ENCODE data around the gene ACTR2.
"Not testable (repeated sequence)": the region's sequence is repeated elsewhere in the genome, so short reads cannot be mapped to it uniquely, and the experiment has no call there.

DNA sequence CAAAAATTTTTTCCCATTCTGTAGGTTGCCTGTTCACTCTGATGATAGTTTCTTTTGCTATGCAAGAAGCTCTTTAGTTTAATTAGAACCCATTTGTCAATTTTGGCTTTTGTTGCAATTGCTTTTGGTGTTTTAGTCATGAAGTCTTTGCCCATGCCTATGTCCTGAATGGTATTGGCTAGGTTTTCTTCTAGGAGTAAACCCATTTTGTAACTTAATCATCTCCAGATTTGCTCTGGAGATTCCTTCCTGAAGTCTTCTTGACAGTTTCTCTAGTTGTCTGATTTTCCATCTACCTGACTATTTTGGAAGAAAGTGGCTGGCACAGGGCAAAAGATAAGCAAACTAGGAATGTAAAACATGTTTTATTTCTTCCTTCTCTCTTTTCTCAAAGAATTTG is 30.2 kb downstream of the ACTR2 start:
- TF ChIP-seq, protein P1, sequence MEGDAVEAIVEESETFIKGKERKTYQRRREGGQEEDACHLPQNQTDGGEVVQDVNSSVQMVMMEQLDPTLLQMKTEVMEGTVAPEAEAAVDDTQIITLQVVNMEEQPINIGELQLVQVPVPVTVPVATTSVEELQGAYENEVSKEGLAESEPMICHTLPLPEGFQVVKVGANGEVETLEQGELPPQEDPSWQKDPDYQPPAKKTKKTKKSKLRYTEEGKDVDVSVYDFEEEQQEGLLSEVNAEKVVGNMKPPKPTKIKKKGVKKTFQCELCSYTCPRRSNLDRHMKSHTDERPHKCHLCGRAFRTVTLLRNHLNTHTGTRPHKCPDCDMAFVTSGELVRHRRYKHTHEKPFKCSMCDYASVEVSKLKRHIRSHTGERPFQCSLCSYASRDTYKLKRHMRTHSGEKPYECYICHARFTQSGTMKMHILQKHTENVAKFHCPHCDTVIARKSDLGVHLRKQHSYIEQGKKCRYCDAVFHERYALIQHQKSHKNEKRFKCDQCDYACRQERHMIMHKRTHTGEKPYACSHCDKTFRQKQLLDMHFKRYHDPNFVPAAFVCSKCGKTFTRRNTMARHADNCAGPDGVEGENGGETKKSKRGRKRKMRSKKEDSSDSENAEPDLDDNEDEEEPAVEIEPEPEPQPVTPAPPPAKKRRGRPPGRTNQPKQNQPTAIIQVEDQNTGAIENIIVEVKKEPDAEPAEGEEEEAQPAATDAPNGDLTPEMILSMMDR (IDR thresholded peaks at IDR 0.05; ENCODE audit: poor library complexity, severe bottlenecking) = not testable (repeated sequence)
- TF ChIP-seq POLR2AphosphoS5 (IDR thresholded peaks at IDR 0.05); EZH2 (IDR thresholded peaks at IDR 0.05; ENCODE audit: borderline replicate concordance, insufficient read depth, low read length, poor library complexity, severe bottlenecking); EP300 (conservative IDR thresholded peaks at IDR 0.05; ENCODE audit: poor library complexity, severe bottlenecking); MXI1 (conservative IDR thresholded peaks at IDR 0.05; ENCODE audit: poor library complexity, severe bottlenecking); TAF1 (IDR thresholded peaks at IDR 0.05; ENCODE audit: low read depth); RAD21 (conservative IDR thresholded peaks at IDR 0.05); SMC3 (conservative IDR thresholded peaks at IDR 0.05; ENCODE audit: poor library complexity): not testable (repeated sequence)
- TF ChIP-seq, protein P2, sequence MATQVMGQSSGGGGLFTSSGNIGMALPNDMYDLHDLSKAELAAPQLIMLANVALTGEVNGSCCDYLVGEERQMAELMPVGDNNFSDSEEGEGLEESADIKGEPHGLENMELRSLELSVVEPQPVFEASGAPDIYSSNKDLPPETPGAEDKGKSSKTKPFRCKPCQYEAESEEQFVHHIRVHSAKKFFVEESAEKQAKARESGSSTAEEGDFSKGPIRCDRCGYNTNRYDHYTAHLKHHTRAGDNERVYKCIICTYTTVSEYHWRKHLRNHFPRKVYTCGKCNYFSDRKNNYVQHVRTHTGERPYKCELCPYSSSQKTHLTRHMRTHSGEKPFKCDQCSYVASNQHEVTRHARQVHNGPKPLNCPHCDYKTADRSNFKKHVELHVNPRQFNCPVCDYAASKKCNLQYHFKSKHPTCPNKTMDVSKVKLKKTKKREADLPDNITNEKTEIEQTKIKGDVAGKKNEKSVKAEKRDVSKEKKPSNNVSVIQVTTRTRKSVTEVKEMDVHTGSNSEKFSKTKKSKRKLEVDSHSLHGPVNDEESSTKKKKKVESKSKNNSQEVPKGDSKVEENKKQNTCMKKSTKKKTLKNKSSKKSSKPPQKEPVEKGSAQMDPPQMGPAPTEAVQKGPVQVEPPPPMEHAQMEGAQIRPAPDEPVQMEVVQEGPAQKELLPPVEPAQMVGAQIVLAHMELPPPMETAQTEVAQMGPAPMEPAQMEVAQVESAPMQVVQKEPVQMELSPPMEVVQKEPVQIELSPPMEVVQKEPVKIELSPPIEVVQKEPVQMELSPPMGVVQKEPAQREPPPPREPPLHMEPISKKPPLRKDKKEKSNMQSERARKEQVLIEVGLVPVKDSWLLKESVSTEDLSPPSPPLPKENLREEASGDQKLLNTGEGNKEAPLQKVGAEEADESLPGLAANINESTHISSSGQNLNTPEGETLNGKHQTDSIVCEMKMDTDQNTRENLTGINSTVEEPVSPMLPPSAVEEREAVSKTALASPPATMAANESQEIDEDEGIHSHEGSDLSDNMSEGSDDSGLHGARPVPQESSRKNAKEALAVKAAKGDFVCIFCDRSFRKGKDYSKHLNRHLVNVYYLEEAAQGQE (IDR thresholded peaks at IDR 0.05; ENCODE audit: borderline replicate concordance) = not testable (repeated sequence)
